Measurements from ENCODE around the gene CCL4L2.
A peak's percentile ranks its signal among the peaks of the same experiment; 100 is the strongest.
"Not testable (repeated sequence)": the region's sequence is repeated elsewhere in the genome, so short reads cannot be mapped to it uniquely, and the experiment has no call there.

CCL4L2 gene

DNA sequence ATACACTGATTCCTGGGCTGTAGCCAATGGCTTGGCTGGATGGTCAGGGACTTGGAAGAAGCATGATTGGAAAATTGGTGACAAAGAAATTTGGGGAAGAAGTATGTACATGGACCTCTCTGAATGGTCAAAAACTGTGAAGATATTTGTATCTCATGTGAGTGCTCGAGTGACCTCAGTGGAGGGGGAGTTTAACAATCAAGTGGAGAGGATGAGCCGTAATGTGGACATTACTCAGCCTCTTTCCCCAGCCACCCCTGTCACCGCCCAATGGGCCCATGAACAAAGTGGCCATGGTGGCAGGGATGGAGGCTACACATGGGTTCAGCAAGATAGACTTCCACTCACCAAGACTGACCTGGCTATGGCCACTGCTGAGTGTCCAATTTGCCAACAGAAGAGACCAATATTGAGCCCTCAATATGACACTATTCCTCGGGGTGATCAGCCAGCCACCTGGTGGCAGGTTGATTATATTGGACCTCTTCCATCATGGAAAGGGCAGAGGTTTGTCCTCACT lies 10.8 kb downstream of the CCL4L2 start:
- not testable (repeated sequence) for DNase-seq (ENCODE audit: low read depth)

DNA sequence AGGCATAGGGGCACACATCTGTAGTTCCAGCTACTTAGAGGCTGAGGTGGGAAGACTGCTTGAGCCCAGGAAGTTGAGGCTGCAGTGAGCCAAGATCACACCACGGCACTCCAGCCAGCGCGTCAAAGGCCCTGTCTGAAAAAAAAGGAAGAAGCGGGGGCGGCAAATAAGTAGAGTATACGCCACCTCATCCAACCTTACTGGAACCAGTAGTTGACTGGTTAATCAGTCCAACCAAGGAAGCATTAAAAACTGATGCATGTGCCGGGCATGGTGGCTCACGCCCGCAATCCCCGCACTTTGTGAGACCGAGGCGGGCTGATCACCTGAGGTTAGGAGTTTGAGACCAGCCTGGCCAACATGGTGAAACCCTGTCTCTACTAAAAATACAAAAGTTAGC lies 12.1 kb downstream of the CCL4L2 start:
- not testable (repeated sequence) for DNase-seq (ENCODE audit: low read depth)

DNA sequence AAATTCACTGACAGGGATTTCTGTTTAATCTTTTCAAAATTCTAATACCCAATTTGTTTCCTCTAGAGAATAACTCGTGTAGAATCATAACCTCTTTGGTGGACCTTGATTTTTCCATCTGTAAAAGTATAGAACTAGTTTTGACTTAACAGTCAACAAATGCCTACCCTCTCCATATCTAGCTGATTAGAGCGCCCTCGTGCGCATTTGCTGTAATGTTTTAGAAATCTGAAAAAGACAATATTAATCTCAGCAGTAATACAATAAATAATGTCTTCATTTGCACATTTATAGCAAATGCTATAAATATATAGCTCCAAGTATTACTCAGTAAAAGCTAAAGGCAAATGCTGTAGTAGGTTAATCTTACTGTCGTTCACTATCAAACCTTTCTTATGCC lies 18.8 kb downstream of the CCL4L2 start:
- peak; percentile 31 for DNase-seq (ENCODE audit: low read depth)

DNA sequence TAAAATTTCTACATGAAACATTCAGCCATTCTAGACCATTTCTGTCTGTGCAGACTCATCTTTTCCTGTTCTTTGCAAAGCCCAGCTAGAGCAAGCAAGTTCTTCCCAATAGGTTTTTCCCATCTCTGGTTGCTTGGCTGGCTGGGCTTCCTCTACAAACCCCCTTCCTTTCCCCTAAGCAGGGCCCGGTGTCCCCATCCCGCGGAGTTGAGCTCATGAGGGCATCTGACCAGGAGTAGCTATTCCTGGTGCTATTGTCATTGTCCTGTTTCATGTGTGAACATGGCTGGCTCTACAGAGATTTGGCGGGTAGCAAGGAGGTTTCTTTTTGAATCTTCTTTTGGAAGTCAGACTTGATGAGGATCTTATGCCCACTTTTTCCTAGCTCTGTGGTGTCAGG lies 31.2 kb downstream of the CCL4L2 start:
- not testable (repeated sequence) for DNase-seq (ENCODE audit: low read depth)
